GM18498 (cell line): Measurements from ENCODE around the gene VWA2.
A peak's percentile ranks its signal among the peaks of the same experiment; 100 is the strongest.

ENCODE experiments used
- ATAC-seq: cut with Tn5 transposase; IDR thresholded peaks from one replicate; pipeline ENCODE4 v1.9.1; 2021; ENCODE audit warnings: mild to moderate bottlenecking, moderate library complexity; ENCODE audit not compliant: unreplicated experiment

The VWA2 gene

GRCh38 chr10:114295393-114295792, 56.3 kb downstream of the VWA2 start:
- no peak for ATAC-seq

- no peak for ATAC-seq
Observed at GRCh38 chr10:114297136-114297705, 58.2 kb downstream of the VWA2 start.

GRCh38 chr10:114300036-114300645, 61.1 kb downstream of the VWA2 start:
- no peak for ATAC-seq

- no peak for ATAC-seq
Observed at GRCh38 chr10:114301177-114301576, 62.1 kb downstream of the VWA2 start.

GRCh38 chr10:114301951-114302710, 63.1 kb downstream of the VWA2 start:
- ATAC-seq: no peak

- peak; percentile 7 for ATAC-seq
Observed at GRCh38 chr10:114303556-114303955, 64.5 kb downstream of the VWA2 start.

GRCh38 chr10:114304017-114304570, 65.0 kb downstream of the VWA2 start:
- ATAC-seq: peak; percentile 85

GRCh38 chr10:114304571-114305421, 65.7 kb downstream of the VWA2 start:
- peak; percentile 72 for ATAC-seq

- no peak for ATAC-seq
Observed at GRCh38 chr10:114305521-114305925, 66.5 kb downstream of the VWA2 start.

- ATAC-seq: no peak
Observed at GRCh38 chr10:114306116-114306973, 67.3 kb downstream of the VWA2 start.

GRCh38 chr10:114307731-114308130, 68.7 kb downstream of the VWA2 start:
- no peak for ATAC-seq

GRCh38 chr10:114308531-114309363, 69.7 kb downstream of the VWA2 start:
- ATAC-seq: no peak

- ATAC-seq: no peak
Observed at GRCh38 chr10:114309364-114309651, 70.3 kb downstream of the VWA2 start.

GRCh38 chr10:114310346-114310745, 71.3 kb downstream of the VWA2 start:
- ATAC-seq: no peak

- no peak for ATAC-seq
Observed at GRCh38 chr10:114311023-114311422, 72.0 kb downstream of the VWA2 start.

GRCh38 chr10:114311496-114312209, 72.6 kb downstream of the VWA2 start:
- no peak for ATAC-seq

- no peak for ATAC-seq
Observed at GRCh38 chr10:114313139-114313538, 74.1 kb downstream of the VWA2 start.

- no peak for ATAC-seq
Observed at GRCh38 chr10:114313866-114314265, 74.8 kb downstream of the VWA2 start.
